Common myeloid progenitor, CD34-positive (primary cell): ENCODE data around the gene DHH.
"Not testable (repeated sequence)": the region's sequence is repeated elsewhere in the genome, so short reads cannot be mapped to it uniquely, and the experiment has no call there.

Source experiments
- CTCF ChIA-PET: fragments of 350-600 bp; sonication (Branson Sonifier 250); formaldehyde crosslinking; loops from one replicate; lab custom pipeline; 2021; ENCODE audit warnings: antibody characterized with exemption; lab: Charles Lee
- POLR2A ChIA-PET: fragments of 350-600 bp; sonication (Branson Sonifier 250); formaldehyde crosslinking; loops from one replicate; lab custom pipeline; 2021; ENCODE audit warnings: antibody characterized with exemption; lab: Charles Lee
- DNase-seq, 3 donors: peaks; one replicate each; pipeline versions ENCODE4 v3.0.0 to v3.0.0-alpha.2; 2013
- H3K27ac ChIP-seq, 2 experiments: 1 replicate in 1 of 2; 2 replicates in 1 of 2; pipeline ENCODE4 v1.7.0; 2013; ENCODE audit warnings: inconsistent platforms in 2 of 2, low read length in 2 of 2, mild to moderate bottlenecking in 2 of 2, low read depth in 1 of 2, moderate library complexity in 1 of 2; ENCODE audit not compliant: severe bottlenecking in 2 of 2, insufficient read depth in 1 of 2, poor library complexity in 1 of 2
- H3K27me3 ChIP-seq, 5 experiments: replicated peaks in 2 of 5; 1 replicate in 3 of 5; 2 replicates in 2 of 5; pipeline versions ENCODE4 v1.6.1 to v1.7.0; 2013; ENCODE audit warnings: low read length in 4 of 5, mild to moderate bottlenecking in 2 of 5, moderate library complexity in 2 of 5, inconsistent platforms in 1 of 5; ENCODE audit not compliant: insufficient read depth in 5 of 5, control insufficient read depth in 4 of 5
- H3K36me3 ChIP-seq, 4 experiments: 1 replicate in 2 of 4; 2 replicates in 2 of 4; pipeline versions ENCODE4 v1.6.1 to v1.7.0; 2013; ENCODE audit warnings: low read length in 3 of 4, control low read depth in 1 of 4, mild to moderate bottlenecking in 1 of 4; ENCODE audit not compliant: control insufficient read depth in 4 of 4, insufficient read depth in 4 of 4
- H3K4me1 ChIP-seq, 4 experiments: 1 replicate in 3 of 4; 2 replicates in 1 of 4; pipeline versions ENCODE4 v1.6.1 to v1.7.1; 2013; ENCODE audit warnings: low read length in 3 of 4, mild to moderate bottlenecking in 3 of 4, control low read depth in 1 of 4, inconsistent platforms in 1 of 4, moderate library complexity in 1 of 4; ENCODE audit not compliant: control insufficient read depth in 4 of 4, insufficient read depth in 4 of 4; ENCODE audit errors: control extremely low read depth in 1 of 4
- H3K4me3 ChIP-seq, 7 experiments: 1 replicate in 4 of 7; 2 replicates in 3 of 7; pipeline versions ENCODE4 v1.5.1 to v1.7.0; 2013; ENCODE audit warnings: mild to moderate bottlenecking in 7 of 7, low read length in 6 of 7, moderate library complexity in 6 of 7, inconsistent platforms in 2 of 7, low read depth in 2 of 7, control low read depth in 1 of 7; ENCODE audit not compliant: insufficient read depth in 4 of 7, control insufficient read depth in 1 of 7; ENCODE audit errors: extremely low read depth in 1 of 7
- H3K9me3 ChIP-seq, 5 experiments: 1 replicate in 4 of 5; 2 replicates in 1 of 5; pipeline versions ENCODE4 v1.6.1 to v1.7.1; 2013; ENCODE audit warnings: low read length in 4 of 5, mild to moderate bottlenecking in 2 of 5, inconsistent platforms in 1 of 5, low read depth in 1 of 5, moderate library complexity in 1 of 5; ENCODE audit not compliant: control insufficient read depth in 4 of 5, insufficient read depth in 2 of 5; ENCODE audit errors: control extremely low read depth in 1 of 5
- WGBS: methylation state at CpG from one replicate; pipeline ENCODE4 v1.1.5; 2013; ENCODE audit not compliant: insufficient coverage; 5-methylcytosine and 5-hydroxymethylcytosine counted together

Gene DHH

GRCh38 chr12:49068879-49069506 is 25.6 kb downstream of the DHH start:
- H3K27me3 ChIP-seq, result no peaks in the 10 kb centered on the region
- ChIA-PET CTCF (interaction anchor here (1.0 to 15.0 kb wide), 6 partner anchors 11 to 154 kb away, joined by 3 to 326 read pairs (median 4); partner anchors contain the start of genes DHH and LMBR1L), POLR2A (interaction anchor here (1.3 to 2.0 kb wide), 2 partner anchors 10 to 23 kb away, joined by 4 to 6 read pairs; no protein-coding TSS in a partner anchor)
- peaks cover 0 to 18% (median 0%) of the 10 kb centered on the region in 4 experiments for H3K36me3 ChIP-seq
- DNase-seq, result no peak
- no peaks in the 10 kb centered on the region for H3K9me3 ChIP-seq
- H3K4me1 ChIP-seq, result peaks cover 3 to 27% (median 12%) of the 10 kb centered on the region in 4 experiments
- H3K27ac ChIP-seq, result peak overlapping the region in 1 of 2 experiments; percentile 70
- 39% methylated on average over 10 of the region's 21 CpGs for WGBS
- H3K4me3 ChIP-seq, result peak overlapping the region; percentile 62 to 97 (median 88)

DNA sequence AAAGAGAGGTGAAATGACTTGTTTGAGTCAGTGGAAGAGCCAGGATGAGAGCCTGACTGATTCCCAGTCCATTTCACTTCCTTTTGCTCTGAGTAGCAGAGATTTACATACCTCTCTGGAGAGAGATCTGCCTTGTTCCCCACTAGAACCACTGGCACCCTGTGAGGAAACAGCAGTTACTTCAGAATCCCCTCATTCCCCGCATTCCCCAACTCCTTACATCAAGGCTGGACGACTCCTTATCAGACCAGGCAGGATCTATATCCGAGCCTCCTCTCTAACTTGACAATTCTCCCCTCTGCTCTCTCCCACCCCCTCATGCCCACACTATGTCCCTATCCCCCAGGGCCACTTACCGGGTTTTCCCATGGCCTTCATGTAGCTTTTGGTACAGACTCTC is 28.5 kb downstream of the DHH start:
- no peak for DNase-seq
- H3K4me3 ChIP-seq, result no peak overlapping the region
- H3K4me1 ChIP-seq, result peaks cover 3 to 30% (median 18%) of the 10 kb centered on the region in 4 experiments
- no peak overlapping the region for H3K27ac ChIP-seq
- peaks cover 0 to 18% (median 0%) of the 10 kb centered on the region in 4 experiments for H3K36me3 ChIP-seq
- no peaks in the 10 kb centered on the region for H3K27me3 ChIP-seq
- ChIA-PET POLR2A (no interaction called here), CTCF (interaction anchor here (0.7 to 15.0 kb wide), 9 partner anchors 11 to 93 kb away, joined by 3 to 326 read pairs (median 4); partner anchors contain the start of genes DHH and LMBR1L)
- WGBS, result 95% methylated on average over 4 of the region's 4 CpGs
- no peaks in the 10 kb centered on the region for H3K9me3 ChIP-seq

DNA sequence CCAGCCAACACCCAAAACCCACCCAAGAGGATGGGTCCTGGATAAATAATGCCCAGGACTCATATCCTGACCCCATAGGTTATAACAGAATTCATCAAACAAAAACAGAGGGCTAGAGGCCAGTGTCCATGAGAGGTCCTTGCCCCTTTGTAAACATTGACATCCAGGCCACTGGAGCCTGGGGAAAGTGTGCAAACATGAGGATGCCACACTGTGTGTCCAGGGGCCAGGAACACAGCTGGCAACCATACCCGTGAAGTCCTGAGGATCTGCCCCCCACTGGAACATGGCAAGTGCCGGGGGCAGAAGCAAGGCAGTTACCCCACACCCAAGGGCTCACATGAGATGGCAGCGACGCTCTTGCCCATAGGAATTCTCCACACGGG is 29.8 kb downstream of the DHH start:
- DNase-seq, result no peak
- H3K4me3 ChIP-seq, result no peak overlapping the region
- no peak overlapping the region for H3K27ac ChIP-seq
- WGBS, result 100% methylated on average over 1 of the region's 5 CpGs
- no peaks in the 10 kb centered on the region for H3K9me3 ChIP-seq
- ChIA-PET POLR2A (interaction anchor here (0.7 kb wide), 1 partner anchor 30 kb away, joined by 4 read pairs; the partner anchor contains the start of gene DHH), CTCF (interaction anchor here (0.7 to 15.0 kb wide), 13 partner anchors 9 to 278 kb away, joined by 3 to 326 read pairs (median 4); partner anchors contain the start of genes DDN, DHH, LMBR1L and TUBA1B)
- H3K36me3 ChIP-seq, result peaks cover 0 to 18% (median 0%) of the 10 kb centered on the region in 4 experiments
- H3K27me3 ChIP-seq, result no peaks in the 10 kb centered on the region
- H3K4me1 ChIP-seq, result peaks cover 3 to 21% (median 17%) of the 10 kb centered on the region in 4 experiments

GRCh38 chr12:49061916-49062315 is 32.7 kb downstream of the DHH start:
- peak overlapping the region in 1 of 7 experiments; percentile 95 for H3K4me3 ChIP-seq
- POLR2A ChIA-PET, H3K27me3 ChIP-seq, H3K9me3 ChIP-seq, H3K27ac ChIP-seq, DNase-seq: not testable (repeated sequence)
- 98% methylated on average over 14 of the region's 17 CpGs for WGBS
- H3K4me1 ChIP-seq, result peaks cover 16 to 39% (median 33%) of the 10 kb centered on the region in 4 experiments
- H3K36me3 ChIP-seq, result peaks cover 0 to 20% (median 0%) of the 10 kb centered on the region in 4 experiments
- CTCF ChIA-PET, result interaction anchor here (1.2 to 15.0 kb wide), 4 partner anchors 20 to 68 kb away, joined by 3 to 326 read pairs (median 145); partner anchors contain the start of genes DHH and LMBR1L

GRCh38 chr12:49061157-49061650 is 33.4 kb downstream of the DHH start:
- Histone ChIP-seq H3K4me3 (peak overlapping the region; percentile 89 to 98 (median 95)), H3K27me3 (no peaks in the 10 kb centered on the region), H3K27ac (peak overlapping the region; percentile 95 to 99), H3K4me1 (peaks cover 23 to 47% (median 40%) of the 10 kb centered on the region in 4 experiments), H3K9me3 (no peaks in the 10 kb centered on the region), H3K36me3 (peaks cover 0 to 15% (median 0%) of the 10 kb centered on the region in 4 experiments)
- POLR2A ChIA-PET, result no interaction called here
- 8% methylated on average over 14 of the region's 16 CpGs for WGBS
- no peak for DNase-seq
- CTCF ChIA-PET, result interaction anchor here (12.7 to 15.0 kb wide), 2 partner anchors 21 to 40 kb away, joined by 285 to 326 read pairs; partner anchors contain the start of genes DHH and LMBR1L

DNA sequence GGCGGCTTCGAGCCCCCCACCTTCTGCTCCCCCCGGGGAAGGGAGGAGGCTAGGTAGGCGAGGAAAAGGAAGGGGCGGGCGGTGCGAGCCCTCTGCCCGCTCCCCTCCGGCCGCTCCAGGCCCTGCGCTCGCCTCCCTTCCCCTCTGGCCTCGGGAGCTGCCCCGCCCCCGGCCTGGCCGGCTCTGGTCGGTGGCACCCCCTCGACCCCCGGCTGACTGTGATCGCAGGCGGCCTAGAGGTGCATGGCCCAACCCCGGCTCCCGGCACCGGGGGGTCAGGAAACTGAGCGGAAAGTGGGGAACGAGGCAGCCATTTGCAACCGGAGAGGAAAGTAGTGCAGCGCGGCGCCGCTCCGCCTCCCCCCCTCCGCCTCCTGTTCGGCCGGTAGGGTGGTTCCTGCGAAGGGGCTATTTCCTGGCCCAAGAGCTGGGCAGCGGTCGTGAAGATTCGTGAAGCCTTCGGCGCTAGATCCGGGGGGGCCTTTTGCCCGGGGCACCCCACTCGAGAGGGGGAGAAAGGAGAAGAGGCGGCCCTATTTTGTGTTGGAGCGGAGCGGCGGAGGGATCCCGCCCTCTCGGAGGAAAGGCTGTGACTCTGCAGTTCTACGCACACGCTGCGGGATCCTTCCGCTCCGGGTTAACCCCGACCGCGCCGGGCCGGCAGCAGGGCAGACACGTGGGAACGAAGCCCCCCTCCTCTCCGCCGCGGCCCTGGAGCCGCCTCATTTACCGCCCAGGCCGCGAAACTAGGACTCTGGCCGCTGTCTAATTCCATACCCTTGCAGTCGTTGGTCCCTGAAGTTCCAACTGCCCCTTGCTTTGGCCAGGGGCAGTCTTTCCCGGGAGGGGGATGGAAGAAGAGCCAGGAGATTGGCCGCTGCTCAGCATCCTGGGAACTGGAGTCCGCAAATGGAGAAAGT is 34.1 kb downstream of the DHH start, which contains the start of gene KMT2D:
Gene KMT2D (minus strand): TSS at position 558 of the 920 bp plus-strand sequence. CDS start 5,470 bp downstream, outside the sequence.
- peaks cover 29 to 54% (median 47%) of the 10 kb centered on the region in 4 experiments for H3K4me1 ChIP-seq
- no peaks in the 10 kb centered on the region for H3K9me3 ChIP-seq
- WGBS, result 0% methylated on average over 60 of the region's 74 CpGs
- H3K4me3 ChIP-seq, result peak within 1 kb of the TSS; percentile 89 to 98 (median 95)
- no peaks in the 10 kb centered on the region for H3K27me3 ChIP-seq
- CTCF ChIA-PET, result interaction anchor here (2.4 to 2.6 kb wide), 2 partner anchors 7 to 17 kb away, joined by 6 to 10 read pairs; no protein-coding TSS in a partner anchor
- DNase-seq, result peak; percentile 97 to 99 (median 98)
- POLR2A ChIA-PET, result interaction anchor here (0.5 to 0.6 kb wide), 3 partner anchors 71 to 175 kb away, joined by 3 to 4 read pairs (median 4); no protein-coding TSS in a partner anchor
- peak within 1 kb of the TSS; percentile 95 to 99 for H3K27ac ChIP-seq
- H3K36me3 ChIP-seq, result peaks cover 0 to 10% (median 0%) of the 10 kb centered on the region in 4 experiments
